HG02885 (cell line): ENCODE data around the gene SCEL.

ENCODE experiments used
- ATAC-seq: cut with Tn5 transposase; IDR thresholded peaks from one replicate; pipeline ENCODE4 v1.9.1; 2021; ENCODE audit warnings: mild to moderate bottlenecking; ENCODE audit not compliant: unreplicated experiment, poor library complexity

Gene SCEL

GRCh38 chr13:77554069-77554468 lies 18.6 kb downstream of the SCEL start:
- no peak for ATAC-seq

GRCh38 chr13:77555246-77555645 lies 19.7 kb downstream of the SCEL start:
- no peak for ATAC-seq

GRCh38 chr13:77558016-77558415 lies 22.5 kb downstream of the SCEL start:
- ATAC-seq: no peak

- no peak for ATAC-seq
These were observed 27.6 kb downstream of the SCEL start for GRCh38 chr13:77563111-77563510.

- peak; percentile 80 for ATAC-seq
These were observed 30.1 kb downstream of the SCEL start for GRCh38 chr13:77565635-77566034.

- ATAC-seq: no peak
These were observed 36.5 kb downstream of the SCEL start for GRCh38 chr13:77571956-77572355.

GRCh38 chr13:77574096-77574495 lies 38.6 kb downstream of the SCEL start:
- ATAC-seq: no peak

GRCh38 chr13:77579959-77580358 lies 44.5 kb downstream of the SCEL start:
- ATAC-seq: no peak

- ATAC-seq: no peak
These were observed 45.2 kb downstream of the SCEL start for GRCh38 chr13:77580748-77581147.

- ATAC-seq: no peak
These were observed 48.1 kb downstream of the SCEL start for GRCh38 chr13:77583581-77583980.

GRCh38 chr13:77584106-77584505 lies 48.6 kb downstream of the SCEL start:
- no peak for ATAC-seq

GRCh38 chr13:77595166-77595810 lies 59.8 kb downstream of the SCEL start:
- ATAC-seq: no peak

- ATAC-seq: no peak
These were observed 61.3 kb downstream of the SCEL start for GRCh38 chr13:77596777-77597176.

GRCh38 chr13:77599351-77599750 lies 63.8 kb downstream of the SCEL start:
- ATAC-seq: no peak

GRCh38 chr13:77600701-77601100 lies 65.2 kb downstream of the SCEL start:
- no peak for ATAC-seq

- no peak for ATAC-seq
These were observed 75.6 kb downstream of the SCEL start for GRCh38 chr13:77611068-77611467.

- no peak for ATAC-seq
These were observed 80.5 kb downstream of the SCEL start for GRCh38 chr13:77616027-77616426.

- ATAC-seq: no peak
These were observed 84.1 kb downstream of the SCEL start for GRCh38 chr13:77619655-77620054.

GRCh38 chr13:77620138-77620537 lies 84.6 kb downstream of the SCEL start:
- ATAC-seq: no peak

GRCh38 chr13:77623806-77624205 lies 88.3 kb downstream of the SCEL start:
- no peak for ATAC-seq

GRCh38 chr13:77628170-77628569 lies 92.7 kb downstream of the SCEL start:
- no peak for ATAC-seq

GRCh38 chr13:77637588-77637987 lies 102.1 kb downstream of the SCEL start:
- no peak for ATAC-seq

GRCh38 chr13:77650409-77650808 lies 114.9 kb downstream of the SCEL start:
- no peak for ATAC-seq
